Activated T-helper 1 cell treated with anti-CD3 and anti-CD28 coated beads, Interleukin-12 subunit alpha, Interleukin-12 subunit beta, Interleukin-2, Interleukin-4 antibody, amounts not matched to agents 30 ng/mL and 10 ng/mL and 1 ng/mL, durations not matched to agents 14 hours and 24 hours and 36 hours (primary cell): ENCODE measurements around the gene FOXF1. TPM values are rescaled to one million over a fixed set of nuclear protein-coding genes. Genes with fewer than 3 reads are reported as not detected.

Experiments
- DNase-seq: peaks from one replicate; pipeline ENCODE4 v3.0.0; 2021; ENCODE audit warnings: low spot score
- H3K27ac Mint-ChIP-seq: one replicate; pipeline ENCODE4 v1.8.0; 2021; ENCODE audit warnings: mild to moderate bottlenecking, mixed read lengths
- H3K27me3 Mint-ChIP-seq: one replicate; pipeline ENCODE4 v1.8.0; 2022; ENCODE audit warnings: mild to moderate bottlenecking, moderate library complexity, mixed read lengths; ENCODE audit not compliant: insufficient read depth
- H3K36me3 Mint-ChIP-seq: one replicate; pipeline ENCODE4 v1.8.0; 2021; ENCODE audit warnings: low read depth, mixed read lengths
- H3K4me1 Mint-ChIP-seq: one replicate; pipeline ENCODE4 v1.8.0; 2021; ENCODE audit warnings: low read depth, mixed read lengths
- H3K4me3 Mint-ChIP-seq: one replicate; pipeline ENCODE4 v1.8.0; 2021; ENCODE audit warnings: mild to moderate bottlenecking, moderate library complexity, mixed read lengths
- H3K9me3 Mint-ChIP-seq: one replicate; pipeline ENCODE4 v1.8.0; 2021; ENCODE audit warnings: mixed read lengths
- intact Hi-C: fragments of 100-400 bp; cut with micrococcal nuclease; formaldehyde crosslinking; loops from one replicate; pipeline ENCODE4 v1.15.1; 2024
- total RNA-seq: library from RNA; stranded (reverse); gene quantifications from 2 replicates; pipeline ENCODE4 v1.2.3, GENCODE V29; 2022

Gene FOXF1
- total RNA-seq, 1 donor from 2014 or later: not detected

DNA sequence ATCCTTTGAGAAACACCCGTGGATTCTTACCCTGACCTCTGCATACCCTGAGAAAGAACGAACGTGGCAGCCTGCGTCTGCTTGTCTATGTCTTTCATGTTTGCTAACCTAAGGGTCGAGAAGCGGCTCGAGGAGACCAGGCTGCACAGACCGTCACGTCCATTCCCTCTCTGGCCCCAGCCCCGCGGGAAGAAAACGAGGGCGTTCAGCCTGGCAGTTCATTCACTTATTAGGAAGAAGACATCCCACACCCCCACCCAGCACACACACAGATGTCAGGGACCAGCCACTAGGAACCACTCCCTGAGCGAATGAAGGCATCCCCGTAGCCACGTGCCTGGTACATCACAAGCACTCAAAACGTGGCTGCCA is 45.4 kb downstream of the FOXF1 start:
- peaks cover 20% of the 10 kb centered on the region for H3K4me1 Mint-ChIP-seq
- peaks cover 13% of the 10 kb centered on the region for H3K36me3 Mint-ChIP-seq
- no peak for DNase-seq
- peak overlapping the region; percentile 86 for H3K4me3 Mint-ChIP-seq
- no peaks in the 10 kb centered on the region for H3K9me3 Mint-ChIP-seq
- peak overlapping the region; percentile 95 for H3K27ac Mint-ChIP-seq
- peaks cover 5% of the 10 kb centered on the region for H3K27me3 Mint-ChIP-seq
- intact Hi-C loops: loop anchor here (1.0 to 10.0 kb wide), 5 partner anchors 8 to 1209 kb away; partner anchors contain the start of genes C16orf95 and KLHDC4

- Mint-ChIP-seq H3K9me3 (no peaks in the 10 kb centered on the region), H3K27me3 (peaks cover 7% of the 10 kb centered on the region), H3K27ac (no peak overlapping the region), H3K4me3 (peak overlapping the region; percentile 86), H3K36me3 (peaks cover 8% of the 10 kb centered on the region), H3K4me1 (peaks cover 20% of the 10 kb centered on the region)
- intact Hi-C loops: loop anchor here (5.0 to 10.0 kb wide), 2 partner anchors 761 to 1208 kb away; partner anchors contain the start of genes C16orf95 and KLHDC4
- no peak for DNase-seq
Measured at GRCh38 chr16:86556576-86556975, 46.2 kb downstream of the FOXF1 start.

DNA sequence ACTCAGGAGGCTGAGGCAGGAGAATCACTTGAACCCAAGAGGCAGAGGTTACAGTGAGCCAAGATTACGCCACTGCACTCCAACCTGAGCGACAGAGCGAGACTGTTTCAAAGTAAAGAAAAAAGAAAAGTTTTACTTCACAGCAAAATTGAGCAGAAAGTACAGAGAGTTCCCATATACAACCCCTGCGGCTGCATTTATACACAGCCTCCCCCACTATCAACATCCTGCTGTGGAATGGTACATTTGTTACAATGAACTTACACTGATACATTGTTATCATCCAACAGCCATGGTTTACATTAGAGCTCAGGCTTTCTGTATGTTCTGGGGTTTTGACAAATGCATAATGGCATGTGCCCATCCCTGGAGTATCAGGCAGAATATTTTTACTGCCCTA is 47.3 kb downstream of the FOXF1 start:
- Mint-ChIP-seq H3K9me3 (no peaks in the 10 kb centered on the region), H3K27ac (no peak overlapping the region), H3K36me3 (peaks cover 8% of the 10 kb centered on the region), H3K4me3 (no peak overlapping the region), H3K27me3 (peaks cover 7% of the 10 kb centered on the region), H3K4me1 (peaks cover 20% of the 10 kb centered on the region)
- DNase-seq: no peak
- intact Hi-C loops: loop anchor here (5.0 to 10.0 kb wide), 2 partner anchors 760 to 1207 kb away; partner anchors contain the start of genes C16orf95 and KLHDC4

DNA sequence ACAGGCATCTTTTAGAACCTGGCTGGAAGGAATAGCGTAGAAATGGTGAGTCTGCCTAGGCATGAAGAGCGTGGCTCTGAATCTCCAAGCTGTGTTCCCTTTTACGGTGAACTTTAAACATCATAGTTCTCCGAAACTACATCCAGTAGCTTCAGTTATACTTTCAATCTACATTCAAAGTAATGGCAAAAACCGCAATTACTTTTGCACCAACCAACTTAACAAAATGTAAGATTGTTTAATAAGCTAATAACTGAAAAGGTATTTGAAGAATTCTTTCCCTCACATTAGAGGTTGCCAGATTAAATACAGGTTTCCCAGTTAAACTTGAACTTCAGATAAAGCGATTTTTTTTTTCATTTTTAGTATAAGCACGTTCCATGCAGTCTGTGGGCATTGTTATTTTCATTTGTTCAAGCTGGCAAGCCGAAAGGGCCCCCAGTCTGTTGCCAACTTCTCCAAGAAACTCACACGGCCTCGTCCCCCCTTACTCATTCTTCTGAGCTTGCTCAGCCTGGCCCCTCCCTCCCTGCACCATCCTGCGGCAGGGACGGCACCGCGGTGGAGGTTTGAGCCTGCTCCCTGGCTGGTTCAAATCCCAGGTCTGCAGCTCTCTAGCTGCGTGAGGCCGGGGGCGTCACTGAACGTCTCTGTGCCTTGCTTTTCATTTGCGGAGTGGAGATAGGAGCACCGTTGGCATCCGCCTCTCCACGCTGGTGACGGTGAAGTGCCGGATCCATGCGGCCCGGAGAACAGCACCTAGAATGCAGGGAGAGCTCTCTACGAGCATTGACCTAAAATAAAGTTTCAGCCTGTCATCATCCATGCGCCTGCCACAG is 48.2 kb downstream of the FOXF1 start:
- H3K4me3 Mint-ChIP-seq: no peak overlapping the region
- intact Hi-C loops: loop anchor here (5.0 to 10.0 kb wide), 2 partner anchors 759 to 1206 kb away; partner anchors contain the start of genes C16orf95 and KLHDC4
- no peak for DNase-seq
- no peak overlapping the region for H3K27ac Mint-ChIP-seq
- peaks cover 24% of the 10 kb centered on the region for H3K4me1 Mint-ChIP-seq
- H3K9me3 Mint-ChIP-seq: no peaks in the 10 kb centered on the region
- H3K27me3 Mint-ChIP-seq: peaks cover 15% of the 10 kb centered on the region
- H3K36me3 Mint-ChIP-seq: peaks cover 8% of the 10 kb centered on the region

DNA sequence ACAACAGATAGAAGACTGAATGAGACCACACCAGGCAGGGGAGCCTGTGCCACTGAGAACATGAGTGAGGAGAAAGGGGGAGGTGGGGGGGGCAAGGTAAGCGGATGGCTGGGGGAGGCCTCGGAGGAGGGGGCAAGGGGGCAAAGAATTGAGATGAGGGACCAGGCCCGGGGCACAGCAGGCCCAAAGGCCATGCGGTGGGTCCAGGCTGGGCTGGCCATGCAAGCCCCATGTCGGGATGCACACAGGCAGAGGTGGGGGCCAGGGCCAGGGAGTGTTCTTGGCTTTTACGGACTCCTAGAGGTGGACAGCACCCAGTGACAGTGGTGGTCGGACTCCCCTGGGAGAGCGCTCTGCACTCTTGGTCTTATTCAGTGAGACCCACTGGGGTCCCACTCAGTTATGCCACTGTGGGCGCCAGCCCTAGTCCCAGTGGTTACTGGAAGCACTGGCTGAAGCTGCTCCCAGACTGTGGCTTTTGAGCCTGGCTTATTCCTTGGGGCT is 49.5 kb downstream of the FOXF1 start:
- no peaks in the 10 kb centered on the region for H3K9me3 Mint-ChIP-seq
- H3K27me3 Mint-ChIP-seq: peaks cover 26% of the 10 kb centered on the region

GRCh38 chr16:86562356-86562755 is 52.0 kb downstream of the FOXF1 start:
- no peaks in the 10 kb centered on the region for H3K36me3 Mint-ChIP-seq
- H3K27ac Mint-ChIP-seq: no peak overlapping the region
- no peaks in the 10 kb centered on the region for H3K9me3 Mint-ChIP-seq
- DNase-seq: no peak
- peaks cover 9% of the 10 kb centered on the region for H3K4me1 Mint-ChIP-seq
- intact Hi-C loops: loop anchor here (5.0 kb wide), 1 partner anchor 1075 kb away; no protein-coding TSS in a partner anchor
- H3K27me3 Mint-ChIP-seq: peaks cover 39% of the 10 kb centered on the region
- H3K4me3 Mint-ChIP-seq: no peak overlapping the region

More for the DNA sequence above, 49.5 kb downstream of the FOXF1 start:
- Mint-ChIP-seq H3K4me1 (peaks cover 20% of the 10 kb centered on the region), H3K36me3 (peaks cover 3% of the 10 kb centered on the region), H3K4me3 (no peak overlapping the region), H3K27ac (no peak overlapping the region)
- intact Hi-C loops: loop anchor here (5.0 to 10.0 kb wide), 3 partner anchors 757 to 1205 kb away; partner anchors contain the start of genes C16orf95 and KLHDC4
- DNase-seq: no peak

- Mint-ChIP-seq H3K4me3 (peak overlapping the region; percentile 22), H3K4me1 (peaks cover 9% of the 10 kb centered on the region), H3K27ac (peak overlapping the region; percentile 63), H3K27me3 (peaks cover 45% of the 10 kb centered on the region), H3K36me3 (no peaks in the 10 kb centered on the region), H3K9me3 (no peaks in the 10 kb centered on the region)
- DNase-seq: peak; percentile 81
- intact Hi-C loops: loop anchor here (1.0 to 5.0 kb wide), 11 partner anchors 8 to 1074 kb away; partner anchors contain the start of gene MTHFSD
Measured at GRCh38 chr16:86563469-86564345, 53.4 kb downstream of the FOXF1 start.

Other genes starting within 250 kb of the FOXF1 start
- gene MTHFSD, start 44.7 kb downstream of the FOXF1 start, total RNA-seq: 30.6 and 31.8 TPM in 2 replicates
- not detected in 2 replicates for gene FOXC2, start 56.3 kb downstream of the FOXF1 start, total RNA-seq
- gene FOXL1, start 68.0 kb downstream of the FOXF1 start, total RNA-seq: 0.05 TPM in 1 of 2 replicates, not detected in the other